MG63 (cell line): Measurements from ENCODE around the gene SEMA6D. TPM values are rescaled to one million over a fixed set of nuclear protein-coding genes. Genes with fewer than 3 reads are reported as not detected.
"Not testable (repeated sequence)": the region's sequence is repeated elsewhere in the genome, so short reads cannot be mapped to it uniquely, and the experiment has no call there.

Experiments used
- DNase-seq: peaks from one replicate; pipeline ENCODE4 v3.0.0-alpha.2; 2020
- H3K27me3 ChIP-seq: fragments of 250-450 bp; sonication (Bioruptor Pico); 2 replicates; pipeline ENCODE4 v1.5.1; 2020; ENCODE audit warnings: mild to moderate bottlenecking, moderate library complexity
- H3K36me3 ChIP-seq: fragments of 250-450 bp; sonication (Bioruptor Pico); 2 replicates; pipeline ENCODE4 v1.5.1; 2020; ENCODE audit warnings: mild to moderate bottlenecking, moderate library complexity
- H3K4me3 ChIP-seq: fragments of 250-450 bp; sonication (Bioruptor Pico); 2 replicates; pipeline ENCODE4 v1.5.1; 2020; ENCODE audit warnings: mild to moderate bottlenecking, moderate library complexity
- H3K9me3 ChIP-seq: fragments of 250-450 bp; sonication (Bioruptor Pico); 2 replicates; pipeline ENCODE4 v1.5.1; 2020; ENCODE audit warnings: mild to moderate bottlenecking, moderate library complexity
- total RNA-seq: library from RNA; depleted of rRNA; stranded (reverse); fragments of >200 nt; shearing (Covaris generic); gene quantifications from 2 replicates; pipeline ENCODE4 v1.2.3, GENCODE V29; 2014; ENCODE audit warnings: low replicate concordance

Gene SEMA6D
- total RNA-seq, 1 experiment from 2014 or later = 14.1 TPM

DNA sequence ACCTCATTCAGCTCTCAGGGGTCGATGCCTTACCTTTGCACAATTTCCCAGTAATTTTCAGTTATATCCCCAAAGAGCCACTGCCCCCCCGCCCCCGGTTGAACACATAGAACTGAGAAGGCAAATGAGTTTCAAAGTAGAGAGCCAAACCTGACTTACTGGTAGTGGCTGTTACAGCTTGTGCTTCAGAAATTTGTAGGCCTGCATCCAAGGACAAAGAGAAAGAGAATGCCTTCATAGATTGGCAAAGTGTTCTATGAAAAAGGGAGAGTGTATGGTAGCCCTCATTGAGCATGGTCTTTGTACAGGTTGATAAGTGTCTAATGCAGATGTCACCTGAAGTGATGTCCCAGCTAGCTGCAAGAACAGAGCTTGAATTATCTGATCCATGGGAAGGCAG lies 13.9 kb downstream of the SEMA6D start:
- Histone ChIP-seq H3K36me3 (no peaks in the 10 kb centered on the region; the same call in 1 of the 2 replicates), H3K9me3 (no peaks in the 10 kb centered on the region), H3K27me3 (no peaks in the 10 kb centered on the region), H3K4me3 (no peak overlapping the region)
- DNase-seq = no peak

GRCh38 chr15:47732248-47732647 lies 14.9 kb downstream of the SEMA6D start:
- Histone ChIP-seq H3K4me3 (no peak overlapping the region), H3K27me3 (no peaks in the 10 kb centered on the region), H3K36me3 (no peaks in the 10 kb centered on the region; the same call in 1 of the 2 replicates), H3K9me3 (no peaks in the 10 kb centered on the region)
- no peak for DNase-seq

- no peak for DNase-seq
- H3K4me3 ChIP-seq = no peak overlapping the region
Measured at GRCh38 chr15:47733085-47733484, 15.8 kb downstream of the SEMA6D start.

DNA sequence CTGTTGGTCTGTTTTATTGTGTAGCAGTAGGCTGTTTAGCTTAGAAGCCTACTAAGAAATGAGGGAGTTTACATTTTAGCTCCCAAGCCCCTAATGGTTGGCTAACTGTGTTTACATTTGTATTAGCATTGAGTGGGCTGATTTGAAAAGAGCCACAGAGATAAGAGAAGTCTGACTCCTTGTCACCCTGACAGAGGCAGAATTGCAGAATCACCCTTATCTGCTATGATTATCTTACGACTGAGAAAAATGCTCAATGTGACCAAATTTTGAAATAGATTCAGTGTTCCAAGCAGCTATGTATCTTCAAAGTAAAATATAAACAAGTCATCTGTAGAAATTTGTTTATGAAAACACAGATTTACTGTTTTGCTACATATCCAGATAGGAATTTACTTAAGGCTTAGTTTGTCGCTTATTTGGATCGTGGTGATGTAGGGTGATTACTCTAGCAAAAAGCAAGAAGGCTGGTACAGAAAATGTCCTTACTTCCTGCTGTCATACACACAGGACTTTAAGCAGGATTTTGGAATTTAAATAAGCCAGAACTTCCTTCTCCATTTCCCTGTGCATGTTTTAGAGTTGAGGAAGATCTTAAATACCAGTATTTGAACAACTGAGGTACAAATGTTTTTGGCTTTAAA lies 19.0 kb downstream of the SEMA6D start:
- Histone ChIP-seq H3K27me3 (no peaks in the 10 kb centered on the region), H3K9me3 (no peaks in the 10 kb centered on the region), H3K4me3 (no peak overlapping the region), H3K36me3 (no peaks in the 10 kb centered on the region)
- no peak for DNase-seq

More at GRCh38 chr15:47733085-47733484, 15.8 kb downstream of the SEMA6D start:
- H3K27me3 ChIP-seq = no peaks in the 10 kb centered on the region
- no peaks in the 10 kb centered on the region for H3K9me3 ChIP-seq
- no peaks in the 10 kb centered on the region; the same call in 1 of the 2 replicates for H3K36me3 ChIP-seq

DNA sequence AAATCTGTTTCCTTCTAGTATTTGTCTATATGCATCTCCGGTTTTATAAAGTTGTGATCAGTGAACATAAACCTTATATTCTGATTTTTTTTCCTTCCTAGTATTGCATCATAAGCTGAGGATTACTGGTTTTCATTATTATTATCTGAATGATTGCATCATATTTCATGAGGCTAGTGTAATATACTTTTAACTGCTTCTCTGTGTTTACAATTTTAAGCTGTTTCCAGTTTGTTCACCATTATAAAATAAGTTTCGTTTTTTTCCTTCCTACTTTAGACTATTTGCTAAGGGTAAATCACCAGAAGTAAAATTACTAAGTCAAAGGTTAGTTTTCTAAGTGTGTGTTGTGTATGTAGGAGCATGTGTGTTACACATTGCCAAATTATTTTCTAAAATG lies 20.2 kb downstream of the SEMA6D start:
- no peak for DNase-seq
- H3K27me3 ChIP-seq = no peaks in the 10 kb centered on the region

GRCh38 chr15:47738144-47738825 lies 21.0 kb downstream of the SEMA6D start:
- H3K4me3 ChIP-seq, H3K9me3 ChIP-seq, DNase-seq, H3K36me3 ChIP-seq, H3K27me3 ChIP-seq: not testable (repeated sequence)

More for the DNA sequence above, 20.2 kb downstream of the SEMA6D start:
- Histone ChIP-seq H3K4me3 (no peak overlapping the region), H3K36me3 (no peaks in the 10 kb centered on the region), H3K9me3 (no peaks in the 10 kb centered on the region)

DNA sequence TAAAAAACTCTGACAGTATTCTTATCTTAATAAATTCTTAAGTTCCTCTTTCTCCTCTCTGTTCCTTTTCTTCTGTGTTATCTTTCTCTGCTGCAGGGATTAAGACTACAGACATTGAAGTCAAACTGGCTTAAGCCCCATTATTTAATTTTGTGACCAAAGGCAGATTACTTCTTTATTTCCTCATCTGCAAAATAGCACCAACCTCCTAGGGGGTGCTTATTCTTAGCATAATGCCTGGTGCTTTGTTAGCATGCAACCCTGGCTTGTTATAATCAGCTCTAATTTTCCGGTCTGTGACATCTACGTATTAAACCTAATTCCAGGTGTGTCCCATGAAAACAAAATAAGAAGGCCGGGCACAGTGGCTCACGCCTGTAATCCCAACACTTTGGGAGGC lies 23.8 kb downstream of the SEMA6D start:
- Histone ChIP-seq H3K9me3 (no peaks in the 10 kb centered on the region), H3K4me3 (no peak overlapping the region), H3K36me3 (no peaks in the 10 kb centered on the region), H3K27me3 (no peaks in the 10 kb centered on the region)
- no peak for DNase-seq

DNA sequence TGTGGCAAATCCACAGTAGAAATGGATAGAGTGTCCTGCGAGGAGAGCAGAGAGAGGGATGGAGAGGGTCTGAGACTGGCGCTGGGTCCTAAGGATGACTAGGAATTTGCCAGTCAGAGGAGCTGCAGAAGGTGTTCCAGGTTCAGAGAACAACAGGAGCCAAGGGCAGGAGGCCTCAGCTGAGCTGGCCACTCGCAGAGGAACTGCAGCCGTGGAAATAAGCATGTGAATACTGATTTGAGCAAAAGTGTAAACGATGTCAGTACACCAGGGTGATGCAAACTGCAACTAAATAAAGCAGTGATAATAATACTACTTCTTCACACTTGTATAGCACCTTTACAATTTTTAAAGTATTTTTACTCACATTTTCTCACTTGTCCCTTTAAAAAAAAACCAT lies 24.6 kb downstream of the SEMA6D start:
- no peaks in the 10 kb centered on the region for H3K36me3 ChIP-seq
- H3K9me3 ChIP-seq = no peaks in the 10 kb centered on the region
- no peak for DNase-seq
- H3K27me3 ChIP-seq = no peaks in the 10 kb centered on the region
- no peak overlapping the region for H3K4me3 ChIP-seq

- H3K36me3 ChIP-seq = no peaks in the 10 kb centered on the region
- DNase-seq = no peak
- H3K27me3 ChIP-seq = no peaks in the 10 kb centered on the region
- H3K4me3 ChIP-seq = no peak overlapping the region
- H3K9me3 ChIP-seq = no peaks in the 10 kb centered on the region
Measured at GRCh38 chr15:47742334-47742733, 25.0 kb downstream of the SEMA6D start.

- H3K4me3 ChIP-seq = no peak overlapping the region
Measured at GRCh38 chr15:47742742-47743141, 25.4 kb downstream of the SEMA6D start.

DNA sequence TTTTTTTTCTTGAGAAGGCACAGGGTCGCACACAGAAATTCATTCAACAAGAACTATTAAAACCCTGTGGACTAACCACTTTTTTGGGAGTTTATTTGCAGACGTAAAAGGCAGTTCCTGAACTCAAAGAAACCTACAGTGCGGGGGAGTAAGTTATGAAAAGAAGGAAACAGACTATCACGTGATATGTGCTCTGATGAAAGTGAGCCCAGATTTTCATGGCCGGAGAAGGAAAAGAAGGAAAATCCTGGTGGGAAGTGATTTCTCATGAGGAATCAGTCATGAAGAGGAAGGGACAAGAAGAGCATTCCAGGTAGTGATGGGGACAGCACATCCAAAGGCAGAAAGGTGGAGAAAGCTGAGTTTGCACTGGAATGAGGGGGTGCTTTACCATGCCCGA lies 26.1 kb downstream of the SEMA6D start:
- Histone ChIP-seq H3K9me3 (no peaks in the 10 kb centered on the region), H3K36me3 (no peaks in the 10 kb centered on the region), H3K27me3 (no peaks in the 10 kb centered on the region), H3K4me3 (no peak overlapping the region)
- no peak for DNase-seq

More at GRCh38 chr15:47742742-47743141, 25.4 kb downstream of the SEMA6D start:
- no peaks in the 10 kb centered on the region for H3K36me3 ChIP-seq
- no peak for DNase-seq
- no peaks in the 10 kb centered on the region for H3K27me3 ChIP-seq
- no peaks in the 10 kb centered on the region for H3K9me3 ChIP-seq

- Histone ChIP-seq H3K36me3 (no peaks in the 10 kb centered on the region), H3K4me3 (no peak overlapping the region), H3K9me3 (no peaks in the 10 kb centered on the region), H3K27me3 (no peaks in the 10 kb centered on the region)
- no peak for DNase-seq
Measured at GRCh38 chr15:47743886-47744285, 26.6 kb downstream of the SEMA6D start.

- no peak overlapping the region for H3K4me3 ChIP-seq
- no peaks in the 10 kb centered on the region for H3K27me3 ChIP-seq
- H3K9me3 ChIP-seq = no peaks in the 10 kb centered on the region
- DNase-seq = no peak
- no peaks in the 10 kb centered on the region for H3K36me3 ChIP-seq
Measured at GRCh38 chr15:47744496-47744895, 27.2 kb downstream of the SEMA6D start.

DNA sequence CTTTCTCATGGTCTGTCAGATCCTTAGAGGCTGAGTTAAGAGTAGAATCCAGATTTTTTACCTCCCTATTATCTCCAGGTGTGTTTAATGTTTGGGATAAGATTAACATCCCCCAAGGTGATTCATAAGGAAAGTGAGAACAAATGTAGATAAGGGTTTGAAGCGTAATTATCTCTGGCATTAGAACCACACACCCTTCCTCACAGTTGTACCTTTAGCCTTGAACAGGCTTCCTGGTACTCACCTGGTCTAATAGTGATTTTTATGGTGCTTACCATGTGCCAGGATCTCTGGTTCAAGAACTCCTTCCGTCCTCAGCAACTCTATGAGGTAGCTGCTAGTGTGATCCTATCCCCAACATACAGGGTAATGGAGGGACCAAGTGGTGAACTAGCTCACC lies 27.7 kb downstream of the SEMA6D start:
- Histone ChIP-seq H3K9me3 (no peaks in the 10 kb centered on the region), H3K36me3 (no peaks in the 10 kb centered on the region), H3K27me3 (no peaks in the 10 kb centered on the region), H3K4me3 (no peak overlapping the region)
- no peak for DNase-seq

DNA sequence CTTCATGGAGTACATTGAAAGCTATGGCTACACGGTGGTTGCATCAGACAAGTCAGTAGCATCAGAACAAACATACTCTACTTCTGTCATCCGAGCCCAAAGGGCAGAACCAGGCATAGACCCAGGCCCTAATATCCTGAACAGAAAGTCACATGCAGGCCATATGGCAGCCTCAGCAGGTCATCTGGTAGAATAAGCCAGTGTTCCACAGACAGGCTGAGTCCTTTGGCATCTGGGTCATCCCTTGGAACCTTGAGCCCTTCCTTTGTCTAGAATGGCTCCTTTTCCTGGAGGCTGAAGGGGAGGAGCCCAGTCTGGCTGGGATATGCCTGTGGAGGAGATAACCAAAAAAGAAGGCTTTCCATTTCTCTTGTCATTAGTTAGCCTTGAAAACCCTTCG lies 29.2 kb downstream of the SEMA6D start:
- no peak for DNase-seq
- Histone ChIP-seq H3K27me3 (no peaks in the 10 kb centered on the region), H3K4me3 (no peak overlapping the region), H3K9me3 (no peaks in the 10 kb centered on the region), H3K36me3 (no peaks in the 10 kb centered on the region)

GRCh38 chr15:47750030-47750739 lies 32.9 kb downstream of the SEMA6D start:
- peak; percentile 76 for DNase-seq
- Histone ChIP-seq H3K36me3 (no peaks in the 10 kb centered on the region), H3K4me3 (no peak overlapping the region), H3K27me3 (no peaks in the 10 kb centered on the region), H3K9me3 (peaks cover 17% of the 10 kb centered on the region; the same call in 1 of the 2 replicates)

DNA sequence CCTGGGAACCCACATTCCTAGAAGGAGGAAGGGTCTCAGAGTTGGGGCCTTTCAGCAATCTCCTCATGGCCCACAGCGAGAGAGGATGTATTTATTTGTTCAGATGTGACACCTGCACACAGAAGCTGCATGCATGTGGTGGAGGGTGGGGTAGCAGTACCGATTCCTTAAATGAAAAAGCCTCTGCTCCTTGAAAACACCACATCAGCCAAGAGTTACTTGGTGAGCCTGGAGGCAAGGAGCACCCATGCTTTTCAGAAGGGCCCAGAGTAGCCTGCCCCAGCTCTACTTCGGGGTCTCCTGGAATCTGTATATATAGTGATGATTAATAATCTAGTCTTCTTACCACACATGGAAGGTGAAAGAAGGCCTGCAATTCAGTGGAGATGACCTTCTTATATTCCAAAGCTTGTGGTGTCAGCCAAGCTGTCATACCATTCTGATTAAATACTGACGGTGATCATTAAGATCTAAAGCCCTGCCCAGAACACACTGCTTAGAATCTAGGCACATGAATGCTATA lies 33.5 kb downstream of the SEMA6D start:
- Histone ChIP-seq H3K27me3 (no peaks in the 10 kb centered on the region), H3K9me3 (peaks cover 17% of the 10 kb centered on the region; the same call in 1 of the 2 replicates), H3K4me3 (no peak overlapping the region), H3K36me3 (no peaks in the 10 kb centered on the region)
- DNase-seq = no peak
